C4-2B (cell line): Measurements from ENCODE around the gene SYT1.

ENCODE experiments used
- CTCF ChIP-seq: fragments of 450-650 bp; conservative IDR thresholded peaks from 2 replicates; pipeline ENCODE4 v1.5.1; 2017; ENCODE audit warnings: mild to moderate bottlenecking
- ZFX ChIP-seq: fragments of 450-650 bp; IDR thresholded peaks from 2 replicates; pipeline ENCODE4 v1.6.1; 2017

GRCh38 chr12:78888568-78888967 is 24.0 kb downstream of the SYT1 start:
- TF ChIP-seq CTCF (no peak), ZFX (no peak)
